Gastrocnemius medialis (tissue), 4 donors: ENCODE data around the gene TREML1. TPM values are rescaled to one million over a fixed set of nuclear protein-coding genes. Genes with fewer than 3 reads are reported as not detected.

Experiments used
- ATAC-seq, 2 donors: fragments of 150-250 bp; one replicate each; pipeline ENCODE4 v1.9.1; 2016
- DNase-seq, 2 donors: peaks; one replicate each; pipeline ENCODE4 v3.0.0-alpha.2; 2019
- H3K27ac ChIP-seq, 4 donors: fragments of 200-600 bp; sonication (generic); 1 replicate in 1 of 4; 2 replicates in 3 of 4; pipeline ENCODE4 v1.5.1; 2016 to 2018; ENCODE audit warnings: mild to moderate bottlenecking in 2 of 4, moderate library complexity in 1 of 4
- H3K27me3 ChIP-seq, 3 donors: fragments of 200-600 bp; sonication (generic) in 2 of 3; 1 replicate in 1 of 3; 2 replicates in 2 of 3; pipeline versions ENCODE4 v1.5.1 to v1.6.0; 2016 to 2019; ENCODE audit warnings: mild to moderate bottlenecking in 1 of 3, moderate library complexity in 1 of 3
- H3K36me3 ChIP-seq, 2 donors: fragments of 200-600 bp; sonication (generic) in 1 of 2; one replicate each; pipeline ENCODE4 v1.5.1; 2017 to 2018
- H3K4me1 ChIP-seq, 2 donors: fragments of 200-600 bp; sonication (generic) in 1 of 2; one replicate each; pipeline ENCODE4 v1.5.1; 2016 to 2017; ENCODE audit warnings: mild to moderate bottlenecking in 2 of 2
- H3K4me3 ChIP-seq, 4 donors: fragments of 200-600 bp; sonication (generic) in 3 of 4; 1 replicate in 1 of 4; 2 replicates in 3 of 4; pipeline ENCODE4 v1.5.1; 2016 to 2019; ENCODE audit warnings: mild to moderate bottlenecking in 2 of 4
- H3K9me3 ChIP-seq, 3 donors: fragments of 200-600 bp; sonication (generic) in 2 of 3; 1 replicate in 1 of 3; 2 replicates in 2 of 3; pipeline ENCODE4 v1.5.1; 2016 to 2019
- CTCF ChIP-seq, 5 experiments: fragments of 450-650 bp in 3 of 5; fragments of 200-600 bp in 2 of 5; sonication (generic) in 2 of 5; IDR thresholded peaks in 4 of 5; conservative IDR thresholded peaks in 1 of 5; 1 replicate in 4 of 5; 2 replicates in 1 of 5; pipeline ENCODE4 v1.5.1; 2016 to 2019; ENCODE audit warnings: antibody characterized with exemption in 5 of 5, mild to moderate bottlenecking in 3 of 5, moderate library complexity in 3 of 5
- POLR2A ChIP-seq, 2 donors: fragments of 450-650 bp; IDR thresholded peaks; one replicate each; pipeline ENCODE4 v1.6.1; 2017; ENCODE audit warnings: antibody characterized with exemption in 2 of 2, mild to moderate bottlenecking in 2 of 2, moderate library complexity in 2 of 2
- in situ Hi-C, 4 donors: fragments of 200-750 bp; cut with MboI; loops; one replicate each; pipeline versions ENCODE4 v1.15.0 to v1.8.0; 2017; ENCODE audit warnings: low sequenced_read_pairs in 4 of 4
- intact Hi-C: fragments of 100-400 bp; cut with DNase I; formaldehyde crosslinking; loops from one replicate; pipeline ENCODE4 v1.15.1; 2023; ENCODE audit warnings: low total_unique reads
- total RNA-seq, 4 donors: library from RNA; depleted of rRNA; stranded (reverse); fragments of >200 nt; gene quantifications; one replicate each; pipeline versions ENCODE4 v1.1.0 to v1.2.3, GENCODE V29; 2016

TREML1 gene
- total RNA-seq, 4 donors from 2014 or later: not detected

GRCh38 chr6:41161851-41162552 is 7.9 kb upstream of the TREML1 start:
- Histone ChIP-seq H3K27ac (no peak overlapping the region), H3K4me1 (no peaks in the 10 kb centered on the region), H3K36me3 (no peaks in the 10 kb centered on the region), H3K4me3 (no peak overlapping the region), H3K9me3 (no peaks in the 10 kb centered on the region), H3K27me3 (no peaks in the 10 kb centered on the region)
- no peak for ATAC-seq
- in situ Hi-C loops (no loop called here), intact Hi-C loops (no loop called here)
- TF ChIP-seq CTCF (IDR thresholded peaks at IDR 0.05 in 4 of 5, conservative IDR thresholded peaks at IDR 0.05 in 1 of 5) (no peak), POLR2A (IDR thresholded peaks at IDR 0.05) (no peak)
- no peak for DNase-seq

GRCh38 chr6:41161380-41161779 is 7.2 kb upstream of the TREML1 start:
- Histone ChIP-seq H3K27ac (no peak overlapping the region), H3K4me3 (no peak overlapping the region), H3K36me3 (no peaks in the 10 kb centered on the region), H3K9me3 (no peaks in the 10 kb centered on the region), H3K4me1 (no peaks in the 10 kb centered on the region), H3K27me3 (no peaks in the 10 kb centered on the region)
- intact Hi-C loops (no loop called here), in situ Hi-C loops (no loop called here)
- TF ChIP-seq POLR2A (IDR thresholded peaks at IDR 0.05): no peak
- TF ChIP-seq CTCF (IDR thresholded peaks at IDR 0.05 in 4 of 5, conservative IDR thresholded peaks at IDR 0.05 in 1 of 5): no peak
- DNase-seq (no peak), ATAC-seq (no peak)

- H3K4me1 ChIP-seq: no peaks in the 10 kb centered on the region
- no peaks in the 10 kb centered on the region for H3K27me3 ChIP-seq
- H3K27ac ChIP-seq: no peak overlapping the region
- no peak overlapping the region for H3K4me3 ChIP-seq
- no peaks in the 10 kb centered on the region for H3K9me3 ChIP-seq
- no peaks in the 10 kb centered on the region for H3K36me3 ChIP-seq
- DNase-seq: no peak
- ATAC-seq: no peak
- TF ChIP-seq POLR2A (IDR thresholded peaks at IDR 0.05) (no peak), CTCF (IDR thresholded peaks at IDR 0.05 in 4 of 5, conservative IDR thresholded peaks at IDR 0.05 in 1 of 5) (no peak)
- intact Hi-C loops: no loop called here
- in situ Hi-C loops: no loop called here
These were observed 6.8 kb upstream of the TREML1 start for GRCh38 chr6:41160933-41161332.

GRCh38 chr6:41159415-41160082 is 5.4 kb upstream of the TREML1 start:
- TF ChIP-seq POLR2A (IDR thresholded peaks at IDR 0.05): no peak
- TF ChIP-seq CTCF (IDR thresholded peaks at IDR 0.05 in 4 of 5, conservative IDR thresholded peaks at IDR 0.05 in 1 of 5): no peak
- Histone ChIP-seq H3K27me3 (no peaks in the 10 kb centered on the region), H3K36me3 (no peaks in the 10 kb centered on the region), H3K4me3 (no peak overlapping the region), H3K4me1 (no peaks in the 10 kb centered on the region), H3K9me3 (no peaks in the 10 kb centered on the region), H3K27ac (no peak overlapping the region)
- DNase-seq (no peak), ATAC-seq (no peak)
- in situ Hi-C loops: no loop called here
- intact Hi-C loops: no loop called here
